Caco-2 (cell line): ENCODE data around the gene SLC9A3. TPM values are rescaled to one million over a fixed set of nuclear protein-coding genes. Genes with fewer than 3 reads are reported as not detected.
A peak's percentile ranks its signal among the peaks of the same experiment; 100 is the strongest.

Experiments used
- Bru-seq: library from RNA; stranded (reverse); fragments of 400-500 nt; gene quantifications from one replicate; lab custom pipeline; 2021; lab: Mats Ljungman, UMichigan
- BruChase-seq, 2 experiments: library from RNA; stranded (reverse); fragments of 400-500 nt; gene quantifications; one replicate each; lab custom pipeline; 2021; lab: Mats Ljungman, UMichigan
- BruUV-seq: library from RNA; stranded (reverse); fragments of 400-500 nt; replicated peaks from 2 replicates; lab custom pipeline; 2021; lab: Mats Ljungman, UMichigan
- CTCF ChIA-PET: fragments of 300-600 bp; sonication (Branson Sonifier 250); formaldehyde crosslinking; loops from one replicate; lab custom pipeline; 2022; ENCODE audit warnings: antibody characterized with exemption; lab: Charles Lee
- POLR2A ChIA-PET: fragments of 300-600 bp; sonication (Branson Sonifier 250); formaldehyde crosslinking; loops from one replicate; lab custom pipeline; 2022; ENCODE audit warnings: antibody characterized with exemption; lab: Charles Lee
- DNase-seq, 2 experiments: peaks; one replicate each; pipeline versions ENCODE4 v3.0.0 to v3.0.0-alpha.2; 2020 to 2022
- H3K27me3 ChIP-seq: replicated peaks from 2 replicates; pipeline ENCODE4 v1.6.0; 2011; ENCODE audit warnings: low read length; ENCODE audit not compliant: control insufficient read depth, insufficient read depth
- H3K36me3 ChIP-seq: 2 replicates; pipeline ENCODE4 v1.5.1; 2011; ENCODE audit warnings: low read length; ENCODE audit not compliant: control insufficient read depth, insufficient read depth
- H3K4me1 ChIP-seq: fragments of 250-450 bp; sonication (Bioruptor Pico); 2 replicates; pipeline ENCODE4 v1.5.1; 2020; ENCODE audit warnings: mild to moderate bottlenecking
- H3K4me3 ChIP-seq: 2 replicates; pipeline ENCODE4 v1.5.1; 2011; ENCODE audit warnings: low read depth, mild to moderate bottlenecking, control low read depth, low read length
- H3K9me3 ChIP-seq: fragments of 250-450 bp; sonication (Bioruptor Pico); 2 replicates; pipeline ENCODE4 v1.5.1; 2020; ENCODE audit warnings: mild to moderate bottlenecking, moderate library complexity
- H3K27ac Mint-ChIP-seq: one replicate; pipeline ENCODE4 v1.8.0; 2022; ENCODE audit warnings: mixed read lengths; ENCODE audit not compliant: unreplicated experiment
- H3K27me3 Mint-ChIP-seq: one replicate; pipeline ENCODE4 v1.8.0; 2022; ENCODE audit warnings: mixed read lengths; ENCODE audit not compliant: insufficient read depth, unreplicated experiment
- H3K36me3 Mint-ChIP-seq: one replicate; pipeline ENCODE4 v1.8.0; 2022; ENCODE audit warnings: mild to moderate bottlenecking, mixed read lengths; ENCODE audit not compliant: insufficient read depth, unreplicated experiment
- H3K4me1 Mint-ChIP-seq: one replicate; pipeline ENCODE4 v1.8.0; 2022; ENCODE audit warnings: low read depth, mixed read lengths; ENCODE audit not compliant: unreplicated experiment
- H3K4me3 Mint-ChIP-seq: one replicate; pipeline ENCODE4 v1.8.0; 2022; ENCODE audit warnings: mild to moderate bottlenecking, moderate library complexity, mixed read lengths; ENCODE audit not compliant: unreplicated experiment
- H3K9me3 Mint-ChIP-seq: one replicate; pipeline ENCODE4 v1.8.0; 2022; ENCODE audit warnings: mixed read lengths; ENCODE audit not compliant: unreplicated experiment
- intact Hi-C: fragments of 100-400 bp; cut with micrococcal nuclease; formaldehyde crosslinking; loops from one replicate; pipeline ENCODE4 v1.10.0; 2022; ENCODE audit not compliant: unreplicated experiment
- long read RNA-seq: library from polyadenylated mRNA; stranded (forward); transcript quantifications from one replicate; pipeline ENCODE4 v2.0.0, GENCODE V29; 2022
- total RNA-seq: library from RNA; stranded (reverse); gene quantifications from 2 replicates; pipeline ENCODE4 v1.2.3, GENCODE V29; 2022
- TF ChIP-seq, protein P1 (sequence below), 2 experiments: fragments of 200-600 bp in 1 of 2; IDR thresholded peaks; 1 replicate in 1 of 2; 2 replicates in 1 of 2; pipeline versions ENCODE4 v1.5.1 to v1.8.0; 2011 to 2022; ENCODE audit warnings: antibody characterized with exemption in 1 of 2, control low read depth in 1 of 2, inconsistent platforms in 1 of 2, low read depth in 1 of 2, low read length in 1 of 2, mild to moderate bottlenecking in 1 of 2, moderate library complexity in 1 of 2; ENCODE audit not compliant: insufficient read depth in 1 of 2, severe bottlenecking in 1 of 2, unreplicated experiment in 1 of 2

Gene SLC9A3
- total RNA-seq (3.4 and 3.7 TPM in 2 replicates), Bru-seq, nascent RNA (percentile 23 among the genes with signal in this experiment), BruChase-seq, experiment 1, labeled RNA remaining after a 2-hour chase (percentile 30 among the genes with signal in this experiment), BruChase-seq, experiment 2, labeled RNA remaining after a 6-hour chase (percentile 30 among the genes with signal in this experiment)
- long read RNA-seq, partial matches to known transcripts = 0 of 35 reads
- long read RNA-seq, other reads (novel, unspliced or antisense) = 35 of 35 reads

DNA sequence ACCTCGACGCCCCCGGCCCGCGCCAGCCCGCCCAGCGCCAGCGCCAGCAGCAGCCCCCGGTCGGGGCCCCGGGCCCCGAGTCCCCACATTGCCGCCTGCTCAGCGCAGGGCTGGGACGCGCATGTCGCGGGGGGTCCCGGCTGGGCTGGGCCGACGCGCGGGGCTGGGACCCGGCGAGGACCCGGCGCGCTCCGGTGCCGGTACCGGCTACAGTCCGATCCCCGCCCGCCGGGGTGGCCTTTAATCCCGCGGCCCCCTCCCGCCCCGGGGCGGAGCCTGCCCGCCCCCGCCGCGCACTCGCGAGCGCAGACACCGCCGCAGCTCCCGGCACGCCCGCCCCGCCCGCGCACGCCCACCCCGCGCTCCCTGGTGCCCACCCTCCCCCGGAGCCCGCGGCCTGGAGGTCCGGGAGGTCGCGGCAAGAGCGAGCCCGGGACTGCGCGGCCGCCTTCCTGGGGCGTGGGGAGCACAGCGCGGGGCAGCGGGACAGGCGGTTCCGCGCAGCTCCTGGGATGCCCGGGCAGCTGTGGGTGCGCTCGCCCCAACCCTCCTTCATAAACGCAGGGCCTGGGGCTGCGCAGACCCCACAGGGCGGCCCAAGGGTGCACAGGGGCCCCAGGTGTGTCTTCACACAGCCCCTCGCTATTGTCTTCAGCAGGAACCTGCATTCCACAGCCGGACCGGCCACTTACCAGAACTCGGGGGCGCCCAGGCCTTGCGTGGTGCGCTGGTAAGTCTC is at the start of gene SLC9A3:
SLC9A3 (minus strand) TSS at position 216 of the 739 bp plus-strand sequence.
- BruUV-seq = no TSS peak
- no peaks in the 10 kb centered on the region for H3K4me1 Mint-ChIP-seq
- no peak within 1 kb of the TSS for H3K27ac Mint-ChIP-seq
- no peak for DNase-seq
- H3K4me3 ChIP-seq = peak within 1 kb of the TSS; percentile 38
- intact Hi-C loops = no loop called here
- peaks cover 15% of the 10 kb centered on the region for H3K4me1 ChIP-seq
- no peaks in the 10 kb centered on the region for H3K9me3 Mint-ChIP-seq
- H3K4me3 Mint-ChIP-seq = peak within 1 kb of the TSS; percentile 60
- H3K36me3 Mint-ChIP-seq = no peaks in the 10 kb centered on the region
- H3K9me3 ChIP-seq = no peaks in the 10 kb centered on the region
- ChIA-PET CTCF (no interaction called here), POLR2A (no interaction called here)
- peaks cover 17% of the 10 kb centered on the region for H3K27me3 Mint-ChIP-seq
- H3K36me3 ChIP-seq = no peaks in the 10 kb centered on the region
- TF ChIP-seq, protein P1, sequence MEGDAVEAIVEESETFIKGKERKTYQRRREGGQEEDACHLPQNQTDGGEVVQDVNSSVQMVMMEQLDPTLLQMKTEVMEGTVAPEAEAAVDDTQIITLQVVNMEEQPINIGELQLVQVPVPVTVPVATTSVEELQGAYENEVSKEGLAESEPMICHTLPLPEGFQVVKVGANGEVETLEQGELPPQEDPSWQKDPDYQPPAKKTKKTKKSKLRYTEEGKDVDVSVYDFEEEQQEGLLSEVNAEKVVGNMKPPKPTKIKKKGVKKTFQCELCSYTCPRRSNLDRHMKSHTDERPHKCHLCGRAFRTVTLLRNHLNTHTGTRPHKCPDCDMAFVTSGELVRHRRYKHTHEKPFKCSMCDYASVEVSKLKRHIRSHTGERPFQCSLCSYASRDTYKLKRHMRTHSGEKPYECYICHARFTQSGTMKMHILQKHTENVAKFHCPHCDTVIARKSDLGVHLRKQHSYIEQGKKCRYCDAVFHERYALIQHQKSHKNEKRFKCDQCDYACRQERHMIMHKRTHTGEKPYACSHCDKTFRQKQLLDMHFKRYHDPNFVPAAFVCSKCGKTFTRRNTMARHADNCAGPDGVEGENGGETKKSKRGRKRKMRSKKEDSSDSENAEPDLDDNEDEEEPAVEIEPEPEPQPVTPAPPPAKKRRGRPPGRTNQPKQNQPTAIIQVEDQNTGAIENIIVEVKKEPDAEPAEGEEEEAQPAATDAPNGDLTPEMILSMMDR (IDR thresholded peaks at IDR 0.05; ENCODE audit: insufficient read depth in 1 of 2, low read depth in 1 of 2, low read length in 1 of 2, severe bottlenecking in 1 of 2, unreplicated experiment in 1 of 2) = no peak
- H3K27me3 ChIP-seq = no peaks in the 10 kb centered on the region; the same call in 1 of the 2 replicates

DNA sequence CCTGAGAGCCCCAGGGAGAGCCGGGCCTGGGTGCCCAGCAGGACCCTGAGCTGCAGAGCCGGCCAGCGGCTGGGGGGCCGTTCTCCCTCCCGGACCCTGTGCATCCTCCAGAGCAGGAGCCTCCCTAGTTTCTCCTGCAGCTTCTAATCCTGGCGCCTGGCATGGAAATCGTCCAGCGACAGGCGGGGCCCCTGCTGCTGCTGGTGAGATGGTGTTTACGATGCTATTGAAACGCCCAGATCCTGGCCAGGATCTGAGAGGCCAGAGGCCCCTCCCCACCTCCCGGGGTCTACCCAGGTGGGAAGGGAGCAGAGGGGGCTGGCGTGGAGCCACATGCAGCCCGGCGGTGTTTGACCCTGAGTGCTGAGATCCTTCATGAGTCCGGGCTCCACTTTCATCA is 49.7 kb upstream of the SLC9A3 start:
- H3K9me3 Mint-ChIP-seq = peaks cover 9% of the 10 kb centered on the region
- H3K36me3 ChIP-seq = no peaks in the 10 kb centered on the region
- CTCF ChIA-PET = no interaction called here
- no peaks in the 10 kb centered on the region for H3K4me1 Mint-ChIP-seq
- no peak for DNase-seq
- H3K27me3 ChIP-seq = no peaks in the 10 kb centered on the region
- intact Hi-C loops = no loop called here
- H3K27ac Mint-ChIP-seq = no peak overlapping the region
- no peak overlapping the region for H3K4me3 Mint-ChIP-seq
- H3K27me3 Mint-ChIP-seq = peaks cover 5% of the 10 kb centered on the region
- BruUV-seq = no TSS peak
- POLR2A ChIA-PET = no interaction called here
- no peaks in the 10 kb centered on the region for H3K36me3 Mint-ChIP-seq
- H3K4me3 ChIP-seq = no peak overlapping the region
- TF ChIP-seq, protein P1 (IDR thresholded peaks at IDR 0.05; ENCODE audit: insufficient read depth in 1 of 2, low read depth in 1 of 2, low read length in 1 of 2, severe bottlenecking in 1 of 2, unreplicated experiment in 1 of 2) = no peak
- peaks cover 10% of the 10 kb centered on the region; the same call in 1 of the 2 replicates for H3K9me3 ChIP-seq
- H3K4me1 ChIP-seq = no peaks in the 10 kb centered on the region

DNA sequence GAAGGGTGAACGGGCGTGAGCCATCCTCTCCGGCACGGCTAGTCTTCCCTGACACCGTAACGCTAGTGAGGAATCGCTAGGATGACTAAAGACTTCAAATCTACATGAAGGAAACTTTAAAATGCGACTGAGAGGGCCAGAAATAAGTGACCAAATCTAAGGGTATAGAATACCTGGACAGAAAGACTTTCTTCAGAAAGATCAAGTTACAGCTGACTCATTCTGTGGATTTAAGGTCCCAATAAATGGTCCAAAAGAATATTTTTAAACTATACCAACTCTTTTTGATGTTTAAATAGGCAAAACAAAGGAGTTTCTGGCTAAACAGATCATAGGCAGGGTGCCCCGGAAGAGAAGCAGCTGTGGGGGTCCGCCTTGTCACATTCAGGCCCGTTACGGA is 49.0 kb upstream of the SLC9A3 start:
- no peak overlapping the region for H3K4me3 ChIP-seq
- no TSS peak for BruUV-seq
- no peaks in the 10 kb centered on the region for H3K4me1 ChIP-seq
- Mint-ChIP-seq H3K27me3 (peaks cover 5% of the 10 kb centered on the region), H3K36me3 (no peaks in the 10 kb centered on the region), H3K4me1 (no peaks in the 10 kb centered on the region), H3K4me3 (no peak overlapping the region), H3K9me3 (peaks cover 9% of the 10 kb centered on the region), H3K27ac (no peak overlapping the region)
- ChIA-PET POLR2A (interaction anchor here (0.6 kb wide), 1 partner anchor 102 kb away, joined by 4 read pairs; no protein-coding TSS in a partner anchor), CTCF (no interaction called here)
- DNase-seq = no peak
- TF ChIP-seq, protein P1 (IDR thresholded peaks at IDR 0.05; ENCODE audit: insufficient read depth in 1 of 2, low read depth in 1 of 2, low read length in 1 of 2, severe bottlenecking in 1 of 2, unreplicated experiment in 1 of 2) = no peak
- intact Hi-C loops = no loop called here
- peaks cover 10% of the 10 kb centered on the region; the same call in 1 of the 2 replicates for H3K9me3 ChIP-seq
- H3K27me3 ChIP-seq = no peaks in the 10 kb centered on the region
- no peaks in the 10 kb centered on the region for H3K36me3 ChIP-seq
